Keratinocyte (primary cell): ENCODE measurements around the gene TSPAN18.

Source experiments
- CTCF ChIP-seq, 3 experiments: IDR thresholded peaks in 1 of 3; conservative IDR thresholded peaks in 1 of 3; optimal IDR thresholded peaks in 1 of 3; 2 replicates in 2 of 3; 3 replicates in 1 of 3; pipeline versions ENCODE3 to v1.5.1; 2011; ENCODE audit warnings: low read length in 3 of 3, mild to moderate bottlenecking in 3 of 3, moderate library complexity in 2 of 3, control low read depth in 1 of 3, inconsistent platforms in 1 of 3; ENCODE audit not compliant: insufficient read depth in 2 of 3; ENCODE audit errors: extremely low read depth in 1 of 3
- EZH2 ChIP-seq: IDR thresholded peaks from one replicate; pipeline ENCODE4 v1.6.1; 2012; ENCODE audit warnings: inconsistent platforms, mild to moderate bottlenecking, low read length, moderate library complexity

GRCh38 chr11:44689265-44689664 is 37.5 kb upstream of the TSPAN18 start:
- no peak for TF ChIP-seq CTCF (optimal IDR thresholded peaks at IDR 0.05 in 1 of 3, IDR thresholded peaks at IDR 0.05 in 1 of 3, conservative IDR thresholded peaks at IDR 0.05 in 1 of 3; ENCODE audit: extremely low read depth in 1 of 3, insufficient read depth in 2 of 3, low read length in 3 of 3)
- TF ChIP-seq EZH2: no peak
